ENCODE data around the gene TAF8.
A peak's percentile ranks its signal among the peaks of the same experiment; 100 is the strongest.

The TAF8 gene

DNA sequence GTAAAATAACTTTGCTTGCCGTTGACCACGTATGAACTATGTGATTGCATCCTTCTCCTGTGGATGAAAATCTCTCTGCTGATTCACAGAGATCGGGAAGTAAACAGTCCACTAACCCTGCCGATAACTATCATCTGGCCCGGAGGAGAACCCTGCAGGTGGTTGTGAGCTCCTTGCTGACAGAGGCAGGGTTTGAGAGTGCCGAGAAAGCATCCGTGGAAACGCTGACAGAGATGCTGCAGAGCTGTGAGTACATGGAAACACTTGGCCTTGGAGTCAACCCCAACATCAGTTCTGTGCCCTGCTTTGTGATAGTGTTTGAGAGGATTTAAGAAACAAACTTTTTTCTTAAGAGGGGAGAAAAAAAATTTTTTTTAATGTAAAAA lies 937 bp downstream of the TAF8 start:
- DNase-seq (ENCODE audit: low read depth in 2 of 2) = no peak

DNA sequence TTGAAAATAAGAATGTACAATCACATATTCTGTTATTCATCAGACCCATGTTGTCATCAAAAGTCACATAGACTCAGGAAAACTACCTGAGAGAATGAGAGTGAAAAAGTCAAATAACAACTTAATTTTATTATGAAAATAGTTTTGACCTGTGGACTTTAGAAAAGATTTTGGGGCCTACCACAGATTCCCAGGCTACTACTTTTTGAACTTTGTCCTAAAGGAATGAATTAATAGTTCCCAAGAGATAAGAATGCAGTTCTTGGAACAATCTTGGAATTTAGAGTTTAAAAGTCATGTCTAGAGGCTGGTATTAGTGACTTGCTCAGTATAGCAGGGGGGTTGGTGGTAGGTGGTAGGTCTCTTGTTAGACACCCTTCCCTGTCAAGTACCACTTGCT lies 3.3 kb downstream of the TAF8 start:
- no peak for DNase-seq (ENCODE audit: low read depth in 2 of 2)

DNA sequence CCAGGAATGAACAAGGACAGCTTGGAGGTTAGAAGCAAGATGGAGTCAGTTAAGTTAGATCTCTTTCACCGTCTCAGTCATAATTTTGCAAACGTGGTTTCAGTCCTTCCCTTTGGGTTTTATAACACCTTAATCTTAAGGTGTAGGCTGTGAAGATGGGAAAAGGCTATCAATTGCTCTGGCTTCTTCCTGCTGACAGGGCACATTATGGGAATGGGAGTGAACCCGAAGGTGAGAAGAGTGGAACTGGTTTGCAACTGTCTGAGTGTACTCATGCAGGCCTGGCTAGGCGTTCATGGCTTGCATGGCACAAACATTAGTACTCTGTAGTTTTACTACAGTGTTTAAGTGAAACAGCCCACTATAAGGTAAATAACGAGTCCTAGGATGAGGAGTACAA lies 9.4 kb downstream of the TAF8 start:
- DNase-seq (ENCODE audit: low read depth in 2 of 2) = no peak

DNA sequence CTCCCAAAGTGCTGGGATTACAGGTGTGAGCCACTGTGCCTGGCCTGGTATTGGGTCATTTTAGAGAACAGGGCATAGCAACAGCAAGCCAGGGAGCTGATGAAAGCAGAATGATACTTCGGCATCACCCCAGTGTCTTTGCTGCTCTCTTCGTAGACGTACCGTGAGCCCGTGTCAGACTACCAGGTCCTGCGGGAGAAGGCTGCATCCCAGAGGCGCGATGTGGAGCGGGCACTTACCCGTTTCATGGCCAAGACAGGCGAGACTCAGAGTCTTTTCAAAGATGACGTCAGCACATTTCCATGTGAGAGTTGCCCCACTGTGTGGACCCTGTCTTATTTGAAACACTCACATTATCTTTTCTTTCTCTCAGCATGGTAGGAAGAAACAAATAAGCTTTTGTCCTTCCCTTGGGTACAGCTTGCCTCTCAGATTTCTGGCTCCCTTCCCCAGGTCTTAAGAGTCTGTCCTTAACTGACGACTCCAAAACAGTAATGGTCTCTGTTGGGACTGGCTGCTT lies 15.9 kb downstream of the TAF8 start:
- DNase-seq (ENCODE audit: low read depth in 2 of 2) = no peak

DNA sequence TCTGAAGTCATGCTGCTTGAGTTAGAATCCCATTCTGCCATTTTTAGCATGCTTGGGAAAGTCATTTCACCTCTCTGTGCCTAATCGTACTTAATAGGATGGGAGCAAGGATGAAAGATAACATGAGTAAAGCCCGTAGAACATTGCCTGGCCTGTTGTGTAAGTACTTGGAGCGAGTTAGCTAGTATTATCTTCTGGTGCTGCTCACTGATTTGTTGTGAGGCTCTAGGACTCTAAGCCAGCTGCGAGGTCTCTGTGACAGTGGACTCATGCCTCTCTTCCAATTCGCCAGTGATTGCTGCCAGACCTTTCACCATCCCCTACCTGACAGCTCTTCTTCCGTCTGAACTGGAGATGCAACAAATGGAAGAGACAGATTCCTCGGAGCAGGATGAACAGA lies 17.8 kb downstream of the TAF8 start:
- DNase-seq (ENCODE audit: low read depth in 2 of 2) = no peak

DNA sequence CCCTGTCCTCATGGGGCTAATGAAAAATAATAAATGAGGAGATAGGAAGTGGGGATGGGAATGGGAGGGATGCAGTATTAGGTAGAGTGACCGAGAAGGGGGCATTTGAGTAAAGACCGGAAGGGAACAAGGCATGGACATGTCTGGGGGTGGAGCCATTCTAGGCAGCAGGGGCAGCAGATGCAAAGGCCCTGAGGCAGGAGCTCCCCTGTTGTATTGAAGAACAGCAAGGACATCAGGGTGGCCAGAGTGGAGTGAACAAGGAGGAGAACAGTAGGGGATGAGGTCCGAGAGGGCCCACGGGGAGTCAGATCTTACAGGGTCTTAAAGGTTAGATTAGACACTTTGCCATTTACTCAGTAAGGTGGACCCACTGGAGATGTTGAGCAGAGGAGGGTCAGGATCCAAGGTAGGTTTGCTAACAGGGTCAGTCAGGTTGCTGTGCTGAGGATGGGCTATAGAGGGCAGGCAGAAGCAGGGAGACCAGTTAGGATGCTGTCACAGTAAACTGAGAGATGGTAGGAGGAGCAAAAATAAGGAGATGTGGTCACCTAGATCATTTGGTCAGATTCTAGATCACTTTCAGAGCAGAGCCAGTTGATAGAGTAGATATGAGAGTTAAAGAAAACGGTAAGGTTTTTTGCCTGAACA lies 18.7 kb downstream of the TAF8 start:
- DNase-seq (ENCODE audit: low read depth in 2 of 2) = no peak

DNA sequence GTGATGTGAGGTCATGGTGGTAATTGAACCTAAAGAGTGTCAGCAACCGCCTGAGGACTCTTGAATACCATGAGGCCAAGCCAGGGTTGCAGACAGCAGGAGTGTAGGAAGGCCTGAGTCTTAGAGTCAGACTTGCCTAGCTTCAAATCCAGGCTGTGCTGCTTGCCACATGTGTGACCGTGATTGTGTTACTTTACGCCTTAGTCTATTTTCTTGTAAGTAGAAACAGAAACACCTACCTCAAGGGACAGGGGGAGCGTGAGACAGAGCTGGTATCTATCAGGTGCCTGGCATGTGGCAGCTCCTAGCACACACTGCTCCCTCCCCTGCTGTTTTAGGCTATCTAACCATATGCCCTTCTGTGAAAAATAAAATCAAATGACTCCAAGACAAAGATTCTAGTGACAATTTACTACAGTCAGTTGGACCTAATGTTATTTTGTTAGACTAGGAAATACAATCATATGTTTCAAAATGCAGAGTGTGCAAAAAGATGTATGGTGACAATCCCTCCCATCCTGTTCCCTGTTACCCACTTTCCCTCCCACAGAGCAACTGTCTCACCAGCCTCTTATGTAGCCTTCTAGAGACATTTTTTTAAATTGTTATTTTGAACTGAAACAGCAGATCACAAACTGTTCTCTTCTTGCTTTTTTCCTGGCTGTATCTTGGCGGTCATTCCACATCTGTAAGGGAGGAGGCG lies 21.7 kb downstream of the TAF8 start:
- no peak for DNase-seq (ENCODE audit: low read depth in 2 of 2)

DNA sequence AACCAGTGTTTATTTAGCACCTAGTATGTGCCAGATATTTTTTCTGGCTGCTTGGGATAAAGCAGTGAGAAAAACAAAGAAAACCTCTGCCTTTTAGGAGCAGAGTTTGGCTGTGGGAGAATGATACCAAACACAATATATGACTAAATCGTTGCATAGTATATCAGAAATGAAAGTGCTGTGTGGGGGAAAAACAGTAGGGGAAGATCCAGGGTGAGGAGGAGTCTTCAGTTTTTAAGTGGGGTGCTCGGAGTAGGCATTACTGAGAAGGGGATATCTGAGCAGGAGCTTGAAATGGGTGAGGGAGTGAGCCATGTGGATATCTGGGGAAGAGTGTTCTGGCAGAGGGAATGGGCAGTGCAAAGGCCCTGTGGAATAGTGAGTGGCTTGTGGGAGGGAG lies 23.0 kb downstream of the TAF8 start:
- DNase-seq (ENCODE audit: low read depth in 2 of 2) = no peak

DNA sequence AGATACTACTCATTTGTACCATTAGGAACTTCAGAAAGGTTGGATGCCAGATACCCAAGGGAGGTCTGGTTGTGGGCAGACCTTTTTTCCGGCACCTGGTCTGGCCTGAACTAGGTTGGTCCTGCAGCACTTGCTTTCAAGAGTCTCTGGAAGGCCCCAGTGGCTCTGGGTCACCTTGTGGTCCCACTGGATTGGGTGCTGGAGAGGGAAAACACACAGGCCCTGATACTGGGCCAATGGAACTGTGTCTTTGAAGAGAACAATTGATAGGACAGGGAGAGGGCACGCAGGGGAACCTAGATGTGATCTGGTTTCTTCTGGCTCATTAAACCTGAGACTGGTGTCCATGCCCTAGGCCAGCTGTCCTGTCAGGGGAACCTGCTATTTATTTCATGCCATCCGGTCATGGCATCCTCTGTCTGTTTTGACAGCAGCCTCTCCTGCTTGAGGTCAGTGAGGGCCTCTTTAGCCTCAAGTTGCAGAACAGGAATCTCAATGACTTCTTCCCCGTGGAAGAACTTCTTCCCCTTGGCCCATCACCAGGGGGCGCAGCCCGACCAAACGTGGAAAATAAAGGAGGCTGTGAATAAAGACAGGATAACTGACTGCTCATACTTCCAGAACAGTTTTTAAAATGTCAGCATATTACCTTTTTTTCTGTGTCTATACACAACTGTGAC lies 25.0 kb downstream of the TAF8 start:
- DNase-seq (ENCODE audit: low read depth in 2 of 2) = peak; percentile 30 to 50

DNA sequence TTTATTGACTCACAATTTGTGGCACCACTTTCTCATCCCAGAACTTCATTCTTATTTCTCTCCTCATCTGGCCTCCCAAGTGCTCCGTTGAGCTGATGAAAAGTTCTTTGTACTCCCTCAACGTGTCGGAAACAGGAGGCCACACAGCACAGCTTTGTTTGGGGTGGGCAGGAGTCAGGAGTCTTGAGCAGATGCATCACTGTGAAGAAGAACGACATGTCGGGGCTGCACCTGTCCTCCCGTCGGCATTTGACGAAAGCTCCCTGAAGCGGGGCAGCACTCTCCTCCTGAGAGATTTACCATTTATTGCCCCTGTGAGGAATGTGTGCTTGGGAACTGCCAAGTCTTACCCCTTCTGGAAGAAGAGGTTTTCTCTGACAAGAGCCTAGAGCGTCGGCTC lies 28.1 kb downstream of the TAF8 start:
- DNase-seq (ENCODE audit: low read depth in 2 of 2) = no peak

DNA sequence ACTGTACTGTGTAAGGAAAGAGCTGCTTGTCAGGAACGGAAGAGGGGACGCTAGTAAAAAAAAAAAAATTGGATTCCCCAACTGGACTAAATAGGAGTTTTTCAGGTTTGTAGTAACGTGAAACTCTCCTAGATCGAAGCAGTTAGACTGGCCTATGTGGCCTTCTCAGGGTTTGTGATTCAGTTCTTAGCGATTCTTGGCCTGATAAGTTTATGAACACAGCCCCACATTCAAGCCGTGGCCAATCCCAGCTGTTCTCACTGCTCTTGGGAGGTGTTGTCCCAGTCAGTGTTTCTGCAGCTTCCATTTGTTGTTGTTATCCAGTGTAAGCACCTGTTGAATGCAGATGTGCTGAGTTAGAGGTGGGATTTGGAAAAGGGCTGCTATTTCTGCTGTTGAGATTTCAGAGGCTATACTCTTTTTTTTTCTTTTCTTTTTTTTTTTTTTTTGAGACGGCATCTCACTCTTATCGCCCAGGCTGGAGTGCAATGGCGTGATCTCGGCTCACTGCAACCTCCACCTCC lies 29.7 kb downstream of the TAF8 start:
- DNase-seq (ENCODE audit: low read depth in 2 of 2) = no peak

DNA sequence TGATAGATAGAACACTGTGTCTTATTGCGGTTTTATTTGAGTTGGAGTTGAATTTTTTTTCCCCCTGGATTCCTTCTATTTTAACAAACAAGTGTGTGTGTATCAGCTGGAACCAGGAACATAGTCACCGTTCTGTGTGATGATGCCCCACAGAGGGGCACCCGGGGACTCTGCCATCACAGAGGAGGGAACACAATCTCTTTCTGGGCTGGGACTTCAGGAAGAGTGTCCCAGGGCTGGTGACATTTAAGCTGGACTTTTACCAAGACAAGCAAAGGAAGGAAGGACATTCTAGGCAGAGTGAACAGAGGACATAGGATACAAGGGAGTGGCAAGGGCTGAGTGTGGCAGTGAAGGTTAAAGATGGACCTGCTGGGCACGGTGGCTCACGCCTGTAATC lies 33.2 kb downstream of the TAF8 start:
- DNase-seq (ENCODE audit: low read depth in 2 of 2) = no peak

DNA sequence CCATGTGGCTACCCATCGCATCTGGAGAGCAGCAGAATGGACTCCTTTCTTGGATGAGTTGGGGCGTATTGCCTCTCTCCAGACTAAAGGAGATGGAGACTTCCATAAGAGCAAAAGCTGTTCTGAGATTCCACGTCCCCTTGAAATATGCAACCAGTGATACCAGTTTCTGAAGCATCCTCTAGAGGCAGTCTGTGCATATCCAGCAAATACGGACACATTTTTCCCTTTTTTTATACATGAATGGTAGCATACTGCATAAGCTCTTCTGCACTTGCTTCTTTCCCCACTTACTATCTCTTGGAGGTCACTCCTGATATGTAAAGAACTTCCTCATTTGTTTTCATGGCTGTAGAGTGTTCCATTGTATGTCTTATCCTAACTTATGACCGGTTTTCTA lies 34.6 kb downstream of the TAF8 start:
- DNase-seq (ENCODE audit: low read depth in 2 of 2) = no peak

DNA sequence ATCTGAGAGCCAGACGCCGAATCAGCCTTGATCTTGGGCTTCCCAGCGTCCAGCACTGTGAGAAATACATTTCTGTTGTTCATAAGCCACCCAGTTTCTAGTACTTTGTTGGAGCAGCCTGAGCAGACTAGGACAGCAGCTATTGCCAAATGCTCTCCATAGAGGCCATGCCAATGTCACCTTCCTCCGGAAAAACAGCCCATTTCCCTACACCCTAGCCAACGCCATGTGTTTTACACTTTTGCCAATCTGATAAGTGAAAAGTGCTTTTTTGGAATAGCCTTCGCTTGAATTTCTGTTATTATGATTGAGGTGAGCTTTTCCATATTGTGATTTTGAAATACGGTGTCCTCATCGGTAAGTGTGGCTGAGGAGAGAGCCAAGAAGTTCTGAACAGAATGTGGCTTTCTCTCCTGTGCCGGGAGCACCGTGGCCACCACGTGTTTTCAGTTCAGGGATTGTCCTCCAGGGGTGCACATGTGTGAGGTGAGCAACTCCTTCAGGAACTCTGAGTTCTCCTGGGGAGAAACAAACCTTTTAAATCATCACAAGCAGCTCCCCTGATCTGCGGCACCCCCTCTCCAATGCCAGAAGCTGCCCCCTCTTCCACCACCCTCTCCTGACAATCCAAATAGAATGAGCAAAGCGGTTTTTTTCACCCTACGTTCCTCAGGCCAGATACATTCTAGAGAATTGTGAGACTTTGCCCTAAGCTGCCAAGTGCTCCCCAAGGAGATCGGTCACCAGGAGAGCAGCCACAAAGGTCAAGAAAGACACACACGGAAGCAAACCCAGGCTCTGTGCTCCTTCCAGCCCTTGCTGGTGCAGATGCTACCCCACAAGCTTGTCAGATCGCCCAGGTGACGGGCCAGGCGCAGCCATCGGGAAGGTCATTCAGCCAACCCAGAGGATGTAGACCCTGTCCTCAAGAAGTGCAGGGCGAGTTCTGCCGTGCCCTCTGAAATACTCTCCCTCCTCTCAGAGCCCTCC lies 36.0 kb downstream of the TAF8 start:
- no peak for DNase-seq (ENCODE audit: low read depth in 2 of 2)

DNA sequence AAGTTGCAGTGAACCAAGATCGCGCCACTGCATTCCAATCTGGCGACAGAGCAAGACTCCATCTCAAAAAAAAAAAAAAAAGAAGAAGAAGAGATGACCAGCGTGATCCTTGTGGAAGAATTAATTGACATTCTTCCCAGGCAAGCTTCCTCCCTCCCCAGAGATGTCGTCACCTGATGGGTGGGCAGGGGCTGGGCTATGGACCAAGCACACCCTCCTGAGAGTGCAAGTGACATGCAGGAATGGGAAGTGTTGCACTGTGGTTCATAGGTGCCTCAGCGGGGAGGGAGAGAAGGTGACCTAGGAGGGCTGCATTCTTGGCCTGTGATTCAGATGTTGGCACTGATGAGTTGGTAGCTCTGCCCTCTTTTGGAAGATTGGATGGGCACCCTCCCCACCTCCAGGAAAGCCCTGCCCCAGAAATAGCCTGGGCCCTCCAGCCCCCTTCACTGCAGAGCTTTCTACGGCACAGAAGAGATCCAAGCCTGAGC lies 37.8 kb downstream of the TAF8 start:
- no peak for DNase-seq (ENCODE audit: low read depth in 2 of 2)

DNA sequence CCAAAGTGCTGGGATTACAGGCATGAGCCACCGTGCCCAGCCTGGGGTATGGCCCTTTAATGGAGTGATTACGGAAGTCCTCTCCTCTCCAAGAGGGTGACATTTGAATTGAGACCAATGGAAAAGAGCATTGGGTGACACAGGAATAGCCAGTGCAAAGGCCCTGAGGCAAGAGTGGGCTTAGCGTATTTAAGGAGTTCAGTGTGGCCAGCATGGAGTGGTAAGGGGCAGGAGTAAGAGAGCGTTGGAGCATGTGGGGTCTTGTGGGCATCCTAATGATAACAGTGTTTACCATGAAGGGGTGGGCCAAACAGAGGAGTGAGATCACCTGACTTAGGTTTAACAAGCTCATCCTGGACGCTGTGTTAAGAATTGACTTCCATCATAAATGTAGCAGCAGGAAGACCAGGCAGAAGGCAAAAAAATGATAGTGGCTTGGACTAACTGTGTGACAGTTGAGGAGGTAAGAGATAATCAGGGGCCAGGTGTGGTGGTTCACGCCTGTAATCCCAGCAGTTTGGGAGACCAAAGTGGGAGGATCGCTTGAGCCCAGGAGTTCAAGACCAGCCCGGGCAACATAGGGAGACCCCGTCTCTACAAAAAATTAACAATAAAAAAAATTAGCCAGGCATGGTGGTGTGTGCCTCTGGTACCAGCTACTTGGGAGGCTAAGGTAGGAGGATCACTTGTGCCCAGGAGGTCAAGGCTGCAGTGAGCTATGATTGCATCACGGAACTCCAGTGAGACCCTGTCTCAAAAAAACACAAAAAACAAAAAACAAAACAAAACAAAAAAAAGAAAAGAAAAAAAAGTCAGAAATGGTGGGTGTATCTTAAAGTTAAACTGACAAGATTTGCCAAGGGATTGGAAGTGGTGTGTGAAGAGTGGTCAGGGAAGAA lies 40.7 kb downstream of the TAF8 start:
- no peak for DNase-seq (ENCODE audit: low read depth in 2 of 2)

DNA sequence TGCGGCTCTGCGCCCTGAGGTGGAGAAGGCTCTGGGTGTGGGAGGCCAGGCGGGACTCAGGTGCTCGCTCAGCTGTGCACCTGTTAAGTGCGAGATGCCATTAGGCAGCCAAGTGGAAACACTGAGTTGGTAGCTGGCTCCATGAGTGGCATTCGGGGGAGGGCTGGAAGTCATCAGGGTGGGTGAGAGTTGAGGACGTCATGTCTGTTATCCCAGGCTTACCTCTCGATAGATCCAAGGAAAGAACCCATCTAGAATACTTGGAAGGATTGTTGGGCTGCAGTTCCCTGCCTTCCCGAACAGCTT lies 41.3 kb downstream of the TAF8 start:
- no peak for DNase-seq (ENCODE audit: low read depth in 2 of 2)

DNA sequence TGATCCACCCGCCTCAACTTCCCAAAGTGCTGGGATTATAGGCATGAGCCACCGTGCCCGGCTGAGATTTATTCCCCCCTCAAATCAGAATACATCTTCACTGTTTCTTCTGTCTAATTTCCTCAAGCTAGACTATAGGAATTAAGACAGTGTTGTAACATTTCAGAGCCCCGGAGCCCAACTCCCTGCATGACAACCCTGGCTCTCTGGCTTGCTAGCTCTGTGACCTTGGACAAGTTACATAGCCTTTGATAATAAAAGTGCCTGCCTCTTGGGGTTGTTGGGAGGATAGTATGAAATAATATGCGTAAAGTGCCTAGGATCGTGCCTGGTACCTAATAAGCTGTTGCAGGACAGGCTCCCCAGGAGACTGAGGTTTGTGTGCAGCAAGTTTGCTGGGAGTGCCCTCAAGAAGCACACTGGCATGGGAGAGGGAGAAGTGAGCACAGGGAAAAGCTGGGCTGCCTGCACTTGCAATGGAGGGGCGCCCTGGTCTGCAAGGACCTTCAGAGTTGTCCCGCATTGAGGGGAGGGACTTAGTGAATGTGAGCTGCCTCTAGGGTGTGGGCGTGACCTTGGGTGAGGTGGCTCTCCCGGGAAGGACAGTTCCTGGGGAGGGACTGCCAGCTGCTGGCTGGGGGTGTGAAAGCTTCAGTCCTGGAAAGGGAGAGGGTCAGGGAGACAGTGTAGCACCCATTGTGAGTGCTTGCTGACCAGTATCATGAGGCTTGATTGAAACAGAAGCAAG lies 43.4 kb downstream of the TAF8 start:
- DNase-seq (ENCODE audit: low read depth in 2 of 2) = no peak

DNA sequence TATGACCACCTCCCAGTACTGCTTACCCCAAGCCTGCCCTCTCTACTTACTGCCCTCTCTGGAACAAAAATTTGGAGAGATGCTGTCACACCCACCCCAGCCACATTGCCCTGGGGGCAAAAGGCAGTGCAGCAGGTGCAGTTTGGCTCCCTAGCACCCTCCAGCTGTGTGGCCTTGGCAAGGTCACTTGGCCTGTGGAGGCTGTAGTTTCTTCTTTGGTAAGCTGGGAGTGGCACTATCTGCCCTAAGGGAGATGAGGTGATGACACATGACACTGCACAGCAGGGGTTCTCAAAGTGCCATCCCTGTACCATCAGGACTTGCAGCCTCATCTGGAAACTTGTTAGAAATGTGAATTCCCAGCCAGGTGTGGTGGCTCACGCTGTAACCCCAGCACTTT lies 44.8 kb downstream of the TAF8 start:
- DNase-seq (ENCODE audit: low read depth in 2 of 2) = no peak

All from stimulated activated CD4-positive, alpha-beta T cell treated with anti-CD3 and anti-CD28 coated beads, Interleukin-15, amount 100 ng/mL, for 48 hours (primary cell).